GM12878 (cell line): ENCODE results near the gene TBC1D2B. TPM values are rescaled to one million over a fixed set of nuclear protein-coding genes. Genes with fewer than 3 reads are reported as not detected.

ENCODE experiments used
- ATAC-seq: fragments of 200-7000 bp; cut with Tn5 transposase; 3 replicates; pipeline ENCODE4 v1.9.1; 2020; ENCODE audit warnings: mild to moderate bottlenecking, moderate library complexity
- BruUV-seq: library from RNA; stranded (reverse); fragments of 400-500 nt; replicated peaks from 2 replicates; lab custom pipeline; 2021; lab: Mats Ljungman, UMichigan
- CTCF ChIA-PET: fragments of 300-600 bp; sonication (Branson Sonifier 250); formaldehyde crosslinking; extraction: SDS; loops from one replicate; lab custom pipeline; 2021; ENCODE audit warnings: inconsistent platforms; lab: Yijun Ruan, JAX
- POLR2A ChIA-PET: fragments of 350-600 bp; formaldehyde crosslinking; extraction: SDS; loops from one replicate; lab custom pipeline; 2021; ENCODE audit warnings: inconsistent platforms; lab: Charles Lee
- RAD21 ChIA-PET: fragments of 300-600 bp; sonication (Branson Sonifier 250); formaldehyde crosslinking; loops from one replicate; lab custom pipeline; 2023; ENCODE audit warnings: antibody characterized with exemption; ENCODE audit not compliant: unreplicated experiment; lab: Charles Lee
- SMC1A ChIA-PET: fragments of 300-600 bp; sonication (Branson Sonifier 250); formaldehyde crosslinking; loops from one replicate; lab custom pipeline; 2023; ENCODE audit not compliant: unreplicated experiment, uncharacterized antibody; lab: Charles Lee
- DNase-seq: peaks from one replicate; pipeline ENCODE4 v3.0.0-alpha.2; 2011; ENCODE audit warnings: low read depth, low spot score
- FAIRE-seq: peaks from 3 replicates; lab custom pipeline; 2011; peaks lifted over from hg19 to GRCh38; lab: Jason Lieb, UNC
- H2AFZ ChIP-seq: 2 replicates; pipeline ENCODE4 v1.6.0; 2011; ENCODE audit warnings: low read depth, low read length, control low read depth; ENCODE audit not compliant: control insufficient read depth
- H3K27ac ChIP-seq: 2 replicates; pipeline ENCODE4 v1.5.1; 2011; ENCODE audit warnings: control low read depth; ENCODE audit not compliant: control insufficient read depth, insufficient read depth
- H3K27me3 ChIP-seq, 2 experiments: replicated peaks in 1 of 2; 2 replicates each; pipeline versions ENCODE4 v1.6.0 to v1.6.1; 2011; ENCODE audit warnings: low read length in 1 of 2; ENCODE audit not compliant: control insufficient read depth in 2 of 2, insufficient read depth in 2 of 2
- H3K36me3 ChIP-seq, 2 experiments: 2 replicates each; pipeline ENCODE4 v1.5.1; 2011; ENCODE audit warnings: low read length in 1 of 2; ENCODE audit not compliant: control insufficient read depth in 2 of 2, insufficient read depth in 2 of 2
- H3K4me1 ChIP-seq: 2 replicates; pipeline ENCODE4 v1.6.1; 2011; ENCODE audit warnings: mild to moderate bottlenecking, low read length, moderate library complexity, mixed read lengths; ENCODE audit not compliant: control insufficient read depth, insufficient read depth
- H3K4me2 ChIP-seq: 2 replicates; pipeline ENCODE4 v1.6.0; 2011; ENCODE audit warnings: control low read depth; ENCODE audit not compliant: control insufficient read depth, insufficient read depth
- H3K4me3 ChIP-seq: fragments of 200-600 bp; sonication (generic); 2 replicates; pipeline ENCODE4 v1.5.1; 2016
- H3K79me2 ChIP-seq: 2 replicates; pipeline ENCODE4 v1.6.0; 2011; ENCODE audit warnings: low read length; ENCODE audit not compliant: control insufficient read depth, insufficient read depth
- H3K9ac ChIP-seq: 2 replicates; pipeline ENCODE4 v1.8.0; 2011; ENCODE audit warnings: low read length, control low read depth, mixed read lengths; ENCODE audit not compliant: control insufficient read depth, insufficient read depth
- H3K9me3 ChIP-seq: replicated peaks from 3 replicates; pipeline ENCODE4 v1.5.1; 2011; ENCODE audit warnings: mild to moderate bottlenecking, low read length; ENCODE audit not compliant: control insufficient read depth, insufficient read depth
- H4K20me1 ChIP-seq: 2 replicates; pipeline ENCODE4 v1.6.0; 2011; ENCODE audit not compliant: control insufficient read depth, insufficient read depth
- EED ChIP-seq: sonication (generic); IDR thresholded peaks from 2 replicates; pipeline ENCODE4 v1.6.1; 2016; ENCODE audit warnings: antibody characterized with exemption, low read depth
- POLR2AphosphoS2 ChIP-seq: IDR thresholded peaks from 2 replicates; pipeline ENCODE4 v1.6.1; 2011; ENCODE audit warnings: low read depth, mild to moderate bottlenecking, low read length, improper control_type of control experiment, moderate library complexity
- ZNF687 ChIP-seq: fragments of 450-650 bp; IDR thresholded peaks from 2 replicates; pipeline ENCODE4 v1.6.1; 2017; ENCODE audit warnings: mild to moderate bottlenecking, moderate library complexity
- WGBS: methylation state at CpG from one replicate; pipeline ENCODE4 v1.1.6; 2016; ENCODE audit warnings: low lambda C conversion rate; ENCODE audit not compliant: insufficient replicate concordance, insufficient coverage; ENCODE audit errors: missing lambda C conversion rate; 5-methylcytosine and 5-hydroxymethylcytosine counted together
- in situ Hi-C: fragments of 300-500 bp; cut with MboI; formaldehyde crosslinking; loops from 9 replicates; pipeline ENCODE4 v1.14.3; 2018; ENCODE audit warnings: mixed read lengths
- intact Hi-C: fragments of 100-400 bp; cut with micrococcal nuclease; formaldehyde crosslinking; loops from one replicate; pipeline ENCODE4 v1.14.2; 2022; ENCODE audit not compliant: unreplicated experiment
- polyA plus RNA-seq, 11 experiments: library from polyadenylated mRNA; depleted of rRNA in 4 of 11; unstranded in 6 of 11; stranded (reverse) in 5 of 11; fragments of >200 nt; fragmentation: Nextera tagmentation in 4 of 11; fragmentation: Illumina TruSeq in 1 of 11; extraction: Ambion mirVana in 4 of 11; extraction: Trizol in 1 of 11; gene quantifications; 1 replicate in 1 of 11; 2 replicates in 10 of 11; pipeline versions ENCODE4 v1.2.1 to v1.2.3, GENCODE V29; 2011 to 2016; ENCODE audit warnings: inconsistent platforms in 2 of 11, missing spikeins in 2 of 11, low read depth in 1 of 11
- total RNA-seq, 4 experiments: library from RNA; depleted of rRNA in 3 of 4; stranded (reverse); fragments of >200 nt in 3 of 4; fragmentation: Illumina TruSeq in 1 of 4; extraction: Trizol in 1 of 4; gene quantifications; 2 replicates each; pipeline versions ENCODE4 v1.2.1 to v1.2.3, GENCODE V29; 2013 to 2021

TBC1D2B gene
- total and polyA plus RNA-seq, 10 of the 15 experiments (the other 5 are each of a cell fraction or from before 2014, with no cell fraction given), result 1.3 to 53.4 (median 19.4) TPM

- ChIA-PET SMC1A (no interaction called here), POLR2A (interaction anchor here (1.2 kb wide), 2 partner anchors 11 to 18 kb away, joined by 3 to 4 read pairs; no protein-coding TSS in a partner anchor), CTCF (interaction anchor here (1.2 to 1.5 kb wide), 3 partner anchors 46 to 84 kb away, joined by 3 to 11 read pairs (median 4); no protein-coding TSS in a partner anchor), RAD21 (no interaction called here)
- TF ChIP-seq EED (no peak), POLR2AphosphoS2 (no peak), ZNF687 (no peak)
- Histone ChIP-seq H4K20me1 (no peaks in the 10 kb centered on the region), H3K27ac (no peak overlapping the region), H3K4me3 (no peak overlapping the region), H3K4me2 (no peak overlapping the region), H3K27me3 (no peaks in the 10 kb centered on the region), H3K36me3 (peaks cover 12 to 21% of the 10 kb centered on the region in 2 experiments), H3K79me2 (no peaks in the 10 kb centered on the region), H3K4me1 (peaks cover 5% of the 10 kb centered on the region), H3K9me3 (no peaks in the 10 kb centered on the region), H2AFZ (no peak overlapping the region), H3K9ac (no peak overlapping the region)
- 95% methylated on average over 17 of the region's 17 CpGs for WGBS
- in situ Hi-C loops, result no loop called here
- no peak for DNase-seq
- FAIRE-seq, result no peak
- no peak for ATAC-seq
- intact Hi-C loops, result no loop called here
- BruUV-seq, result no TSS peak
These were observed 53.5 kb downstream of the TBC1D2B start for GRCh38 chr15:78023865-78024518.
